Amniotic stem cell (primary cell): Measurements from ENCODE around the gene PSME4.
"Not testable (repeated sequence)": the region's sequence is repeated elsewhere in the genome, so short reads cannot be mapped to it uniquely, and the experiment has no call there.

ENCODE experiments used
- DNase-seq: peaks from one replicate; lab custom pipeline; 2025; lab: John Stamatoyannopoulos, UW

The PSME4 gene

DNA sequence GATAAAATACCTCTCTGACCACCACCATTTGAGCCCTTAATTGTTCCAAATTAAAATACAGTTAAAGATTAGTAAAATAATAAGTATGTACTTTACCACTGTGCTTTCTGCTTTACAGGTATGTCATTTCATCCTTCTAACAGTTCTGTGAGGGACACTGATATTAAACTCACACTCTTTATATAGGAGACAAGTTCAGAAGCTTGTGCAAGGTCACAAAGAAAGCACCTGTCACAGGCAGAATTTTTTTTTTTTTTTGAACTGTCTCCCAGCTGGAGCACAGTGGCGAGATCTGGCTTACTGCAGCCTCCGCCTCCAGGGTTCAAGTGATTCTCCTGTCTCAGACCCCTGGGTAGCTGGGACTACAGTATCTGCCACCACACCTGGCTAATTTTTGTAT is 89.4 kb downstream of the PSME4 start:
- no peak for DNase-seq

GRCh38 chr2:53880756-53881155 is 90.0 kb downstream of the PSME4 start:
- no peak for DNase-seq

DNA sequence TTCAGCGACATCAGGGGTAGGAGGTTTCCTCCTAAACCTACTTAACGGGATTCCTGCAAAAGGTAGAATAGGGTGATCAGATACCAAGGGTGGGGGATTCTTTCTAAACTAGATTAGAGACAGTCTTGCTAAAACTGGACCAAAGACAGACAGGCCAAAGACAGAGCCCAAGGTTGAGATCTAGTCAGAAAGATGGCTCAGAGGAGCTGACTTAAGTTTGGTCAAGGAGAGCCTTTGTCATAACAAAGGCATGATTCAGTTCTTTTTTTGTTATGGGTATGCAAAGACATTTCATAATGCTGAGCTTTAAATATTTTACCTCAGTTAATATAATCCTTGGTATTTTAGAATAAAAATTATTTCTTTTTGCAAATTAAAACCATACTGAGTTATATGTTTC is 93.2 kb downstream of the PSME4 start:
- DNase-seq, result no peak

- DNase-seq, result no peak
These were observed 93.7 kb downstream of the PSME4 start for GRCh38 chr2:53877112-53877511.

DNA sequence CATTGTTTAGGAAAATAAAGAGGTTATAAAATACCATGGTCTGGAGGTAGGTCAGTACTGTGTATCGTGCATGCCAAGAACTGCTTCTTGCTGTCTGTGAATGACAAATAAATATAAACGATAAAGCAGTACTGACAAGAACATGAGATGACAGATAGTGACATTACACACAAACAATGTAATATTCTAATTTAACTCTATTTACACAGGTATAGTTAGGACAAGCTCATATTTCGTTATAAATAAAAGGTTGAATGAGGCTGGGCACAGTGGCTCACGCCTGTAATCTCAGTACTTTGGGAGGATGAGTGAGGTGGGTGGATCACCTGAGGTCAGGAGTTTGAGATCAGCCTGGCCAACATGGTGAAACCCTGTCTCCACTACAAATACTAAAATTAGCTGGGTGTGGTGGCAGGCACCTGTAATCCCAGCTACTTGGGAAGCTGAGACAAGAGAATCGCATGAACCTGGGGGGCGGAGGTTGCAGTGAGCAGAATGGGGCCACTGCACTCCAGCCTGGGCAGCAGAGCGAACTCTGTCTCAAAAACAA is 96.3 kb downstream of the PSME4 start:
- DNase-seq, result no peak

DNA sequence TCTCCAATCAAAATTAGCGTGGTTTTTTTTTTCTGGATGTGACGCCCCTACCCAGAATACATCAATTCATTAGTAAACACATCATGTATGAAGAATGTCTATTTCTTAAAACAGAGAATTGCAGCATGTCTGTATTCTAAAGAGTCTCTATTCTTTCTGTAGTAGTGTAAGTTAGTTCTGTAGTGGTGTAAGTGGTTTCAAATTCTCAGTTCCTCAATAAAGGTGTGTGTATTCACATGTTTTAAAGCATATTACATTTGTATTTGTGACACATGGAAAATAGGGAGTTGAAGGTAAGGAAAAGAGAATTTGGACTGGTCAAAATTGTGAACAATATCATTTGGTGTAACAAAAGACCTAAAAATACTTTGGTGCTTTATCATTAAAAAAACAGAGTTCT is 103.0 kb downstream of the PSME4 start:
- DNase-seq, result no peak

DNA sequence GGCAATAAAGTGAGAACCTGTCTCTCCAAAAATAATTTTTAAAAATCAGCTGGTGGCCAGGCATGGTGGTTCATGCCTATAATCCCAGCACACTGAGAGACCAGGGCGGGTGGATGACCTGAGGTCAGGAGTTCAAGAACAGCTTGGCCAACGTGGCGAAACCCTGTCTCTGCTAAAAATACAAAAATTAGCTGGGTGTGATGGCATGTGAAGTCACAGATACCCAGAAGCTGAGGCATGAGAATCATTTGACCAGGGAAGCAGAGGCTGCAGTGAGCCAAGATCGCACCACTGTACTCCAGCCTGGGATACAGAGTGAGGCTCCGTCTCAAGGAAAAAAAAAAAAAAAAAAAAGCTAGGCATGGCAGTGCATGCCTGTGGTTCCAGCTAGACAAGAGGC is 103.6 kb downstream of the PSME4 start:
- no peak for DNase-seq

- no peak for DNase-seq
These were observed 104.8 kb downstream of the PSME4 start for GRCh38 chr2:53865962-53866361.

DNA sequence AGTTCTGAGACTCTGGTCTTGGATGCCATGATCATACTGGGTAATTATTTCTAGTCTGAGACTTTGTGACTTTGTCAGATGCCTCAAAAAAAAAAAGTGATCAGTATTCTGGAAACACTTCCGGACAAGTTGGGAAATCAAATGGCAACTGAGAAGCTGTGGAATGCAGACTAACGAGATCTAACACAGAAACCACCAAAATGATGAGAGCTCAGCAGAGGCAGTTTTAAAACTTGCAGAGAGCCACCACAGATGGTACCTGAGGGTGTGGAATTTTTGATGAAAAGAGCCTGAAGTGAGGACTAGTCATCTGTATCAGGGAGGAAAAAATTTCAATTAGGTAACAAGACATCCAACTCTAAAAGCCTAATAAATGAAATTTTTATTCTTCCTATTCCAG is 105.5 kb downstream of the PSME4 start:
- no peak for DNase-seq

- no peak for DNase-seq
These were observed 107.1 kb downstream of the PSME4 start for GRCh38 chr2:53863538-53864227.

- DNase-seq, result no peak
These were observed 109.0 kb downstream of the PSME4 start for GRCh38 chr2:53861824-53862223.

GRCh38 chr2:53859206-53860181 is 111.3 kb downstream of the PSME4 start, which contains the start of gene GPR75:
GPR75 (minus strand) TSS chr2:53859967; CDS start chr2:53854756, 5,211 bp downstream.
- no peak for DNase-seq

GRCh38 chr2:53856272-53856671 is 114.5 kb downstream of the PSME4 start:
- no peak for DNase-seq

DNA sequence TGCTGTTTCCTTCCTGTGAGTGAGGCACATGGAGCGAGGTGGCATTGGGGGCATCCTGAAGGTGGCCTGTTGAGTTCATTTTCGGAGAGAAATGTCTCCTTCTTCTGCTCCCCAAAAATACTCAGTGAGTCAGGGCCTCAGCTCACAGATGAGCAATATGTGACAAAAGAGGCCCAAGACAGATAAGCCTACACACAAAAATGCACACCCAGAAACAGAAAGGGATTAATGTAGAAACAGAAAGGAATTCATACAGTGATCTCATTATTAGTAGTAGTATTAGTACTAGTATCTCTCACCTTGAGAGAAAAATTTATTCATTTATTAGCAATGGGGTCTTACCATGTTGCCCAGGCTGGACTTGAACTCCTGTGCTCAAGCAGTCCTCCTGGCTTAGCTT is 116.1 kb downstream of the PSME4 start:
- DNase-seq, result no peak

GRCh38 chr2:53852532-53852931 is 118.3 kb downstream of the PSME4 start:
- no peak for DNase-seq

DNA sequence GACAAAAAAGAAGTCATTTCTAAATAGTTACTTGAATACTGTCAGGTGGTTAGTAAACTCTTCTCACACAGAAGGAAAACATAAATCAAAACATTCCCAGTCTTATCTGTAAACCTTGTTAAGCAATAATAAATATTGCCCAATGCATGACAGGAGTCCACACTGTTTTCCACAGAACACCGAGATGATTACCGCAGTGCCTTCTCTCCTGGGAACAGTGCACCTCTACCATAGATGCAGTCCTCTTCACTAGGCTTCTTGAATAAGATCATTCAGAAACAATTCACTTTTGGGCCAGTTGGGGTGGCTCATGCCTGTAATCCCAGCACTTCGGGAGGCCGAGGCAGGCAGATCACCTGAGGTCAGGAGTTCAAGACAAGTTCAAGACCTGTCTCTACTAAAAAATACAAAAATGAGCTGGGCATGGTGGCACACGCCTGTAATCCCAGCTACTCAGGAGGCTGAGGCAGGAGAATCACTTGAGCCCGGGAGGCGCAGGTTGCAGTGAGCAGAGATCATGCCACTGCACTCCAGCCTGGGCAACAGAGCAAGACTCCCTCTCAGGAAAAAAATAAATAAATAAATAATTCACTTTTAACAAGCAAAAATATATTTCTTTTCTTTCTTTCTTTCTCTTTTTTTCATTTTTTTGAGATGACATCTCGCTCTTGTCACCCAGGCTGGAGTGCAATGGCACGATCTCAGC is 119.6 kb downstream of the PSME4 start:
- not testable (repeated sequence) for DNase-seq

DNA sequence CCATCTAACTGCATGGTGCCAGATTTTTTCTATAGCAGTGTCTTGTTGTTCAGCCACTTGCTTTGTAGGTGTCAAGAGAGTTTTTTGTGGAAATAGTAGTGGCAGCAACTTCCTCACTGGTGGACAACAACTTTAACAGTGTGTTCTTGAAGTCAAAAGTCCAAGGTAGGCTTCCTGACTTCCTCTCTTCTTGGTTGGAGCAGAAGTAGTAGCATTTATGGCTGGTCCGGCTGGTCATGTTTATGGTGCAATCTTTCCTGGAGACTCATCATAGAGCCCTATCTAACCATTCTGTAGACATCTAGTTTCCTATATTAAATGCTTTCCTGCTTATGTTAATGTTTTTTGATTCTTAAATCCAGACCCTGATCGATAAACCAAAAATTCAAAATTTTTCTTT is 122.7 kb downstream of the PSME4 start:
- DNase-seq, result no peak

GRCh38 chr2:53843595-53843994 is 127.2 kb downstream of the PSME4 start:
- no peak for DNase-seq

- no peak for DNase-seq
These were observed 127.9 kb downstream of the PSME4 start for GRCh38 chr2:53842891-53843290.

- DNase-seq, result not testable (repeated sequence)
These were observed 129.1 kb downstream of the PSME4 start for GRCh38 chr2:53841651-53842050.

DNA sequence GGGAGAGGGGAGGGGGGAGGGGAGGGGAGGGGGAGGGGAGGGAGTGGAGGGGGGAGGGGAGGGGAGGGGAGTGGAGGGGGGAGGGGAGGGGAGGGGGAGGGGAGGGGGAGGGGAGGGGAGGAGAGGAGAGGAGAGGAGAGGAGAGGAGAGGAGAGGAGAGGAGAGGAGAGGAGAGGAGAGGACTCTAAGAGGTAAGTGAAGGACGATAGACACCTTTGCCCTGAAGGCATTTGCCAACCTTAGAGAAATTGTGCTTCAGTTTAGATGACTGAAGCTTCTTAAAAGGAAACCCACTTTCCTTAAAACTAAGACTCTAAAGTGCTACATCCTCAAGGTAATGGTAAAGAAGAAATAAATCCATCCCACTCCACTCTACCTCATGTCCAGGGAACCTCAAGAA is 130.2 kb downstream of the PSME4 start:
- DNase-seq, result no peak

DNA sequence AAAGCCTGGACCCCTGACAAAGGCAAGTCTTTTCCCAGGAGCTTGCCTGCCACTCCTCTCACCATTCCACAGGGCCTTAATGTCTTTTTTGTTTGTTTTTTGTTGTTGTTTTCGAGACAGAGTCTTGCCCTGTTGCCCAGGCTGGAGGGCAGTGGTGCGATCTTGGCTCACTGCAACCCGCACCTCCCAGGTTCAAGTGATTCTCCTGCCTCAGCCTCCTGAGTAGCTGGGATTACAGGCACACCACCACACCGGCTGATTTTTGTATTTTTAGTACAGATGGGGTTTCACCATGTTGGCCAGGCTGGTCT is 140.9 kb downstream of the PSME4 start:
- not testable (repeated sequence) for DNase-seq
